SK-N-SH (cell line): Measurements from ENCODE around the gene LMO3.

Experiments used
- CTCF ChIP-seq: fragments of 200-600 bp; sonication (generic); IDR thresholded peaks from 2 replicates; pipeline ENCODE4 v1.6.1; 2017; ENCODE audit warnings: antibody characterized with exemption, mild to moderate bottlenecking, moderate library complexity
- EZH2phosphoT487 ChIP-seq: fragments of 200-600 bp; sonication (generic); IDR thresholded peaks from 2 replicates; pipeline ENCODE4 v1.6.1; 2017; ENCODE audit warnings: low read depth, mixed run types, mild to moderate bottlenecking, antibody characterized with exemption, moderate library complexity, borderline replicate concordance
- JUND ChIP-seq: IDR thresholded peaks from 2 replicates; pipeline ENCODE4 v1.4.0; 2012
- MAX ChIP-seq: IDR thresholded peaks from 2 replicates; pipeline ENCODE4 v1.4.0; 2012; ENCODE audit warnings: low read depth
- RAD21 ChIP-seq: IDR thresholded peaks from 2 replicates; pipeline ENCODE4 v1.6.1; 2012; ENCODE audit warnings: mild to moderate bottlenecking, low read length
- RCOR1 ChIP-seq: fragments of 150-350 bp; IDR thresholded peaks from 2 replicates; pipeline ENCODE4 v1.6.1; 2017; ENCODE audit warnings: antibody characterized with exemption, low read length
- REST ChIP-seq: IDR thresholded peaks from 2 replicates; pipeline ENCODE4 v1.6.1; 2012; ENCODE audit warnings: mild to moderate bottlenecking, low read depth, low read length, moderate library complexity
- RFX5 ChIP-seq: IDR thresholded peaks from 2 replicates; pipeline ENCODE4 v1.6.1; 2012; ENCODE audit warnings: mild to moderate bottlenecking, improper control_type of control experiment, low read length
- SIN3A ChIP-seq: IDR thresholded peaks from 2 replicates; pipeline ENCODE4 v1.6.1; 2012; ENCODE audit warnings: low read depth, mild to moderate bottlenecking, low read length, moderate library complexity, borderline replicate concordance
- TAF1 ChIP-seq: IDR thresholded peaks from 2 replicates; pipeline ENCODE4 v1.6.1; 2012; ENCODE audit warnings: low read depth, mild to moderate bottlenecking, low read length, moderate library complexity, borderline replicate concordance
- USF1 ChIP-seq: IDR thresholded peaks from 2 replicates; pipeline ENCODE4 v1.4.0; 2012; ENCODE audit warnings: low read depth, borderline replicate concordance
- USF2 ChIP-seq: fragments of 150-350 bp; IDR thresholded peaks from 2 replicates; pipeline ENCODE4 v1.6.1; 2017; ENCODE audit warnings: antibody characterized with exemption, low read length, low read depth, borderline replicate concordance
- YY1 ChIP-seq: IDR thresholded peaks from 2 replicates; pipeline ENCODE4 v1.4.0; 2012; ENCODE audit warnings: low read depth, mild to moderate bottlenecking
- ZBTB33 ChIP-seq: IDR thresholded peaks from 2 replicates; pipeline ENCODE4 v1.4.0; 2012; ENCODE audit warnings: low read depth, borderline replicate concordance

- TF ChIP-seq SIN3A (no peak), CTCF (no peak), REST (no peak), RAD21 (no peak), ZBTB33 (no peak), TAF1 (no peak), MAX (no peak), USF2 (no peak), RFX5 (no peak), JUND (no peak), USF1 (no peak), RCOR1 (no peak), EZH2phosphoT487 (no peak), YY1 (no peak)
Measured at GRCh38 chr12:16607906-16608775, 2.2 kb upstream of the LMO3 start.
